OCI-LY1 (cell line): ENCODE data around the gene LCNL1.

ENCODE experiments used
- H2AFZ ChIP-seq: fragments of 200-600 bp; sonication (generic), shearing (Covaris generic); 2 replicates; pipeline ENCODE4 v1.6.0; 2014; ENCODE audit warnings: antibody characterized with exemption, mild to moderate bottlenecking, low read length
- H3F3A ChIP-seq: fragments of 200-600 bp; sonication (generic), shearing (Covaris generic); 2 replicates; pipeline ENCODE4 v1.6.0; 2014; ENCODE audit warnings: mild to moderate bottlenecking, antibody characterized with exemption, low read length, moderate library complexity; ENCODE audit not compliant: insufficient read depth
- H3K27ac ChIP-seq: fragments of 200-600 bp; sonication (generic); 2 replicates; pipeline ENCODE4 v1.5.1; 2014; ENCODE audit warnings: low read length, mixed run types, mild to moderate bottlenecking, low read depth; ENCODE audit not compliant: poor library complexity, severe bottlenecking
- H3K27me3 ChIP-seq: fragments of 200-600 bp; sonication (generic); 2 replicates; pipeline ENCODE4 v1.6.0; 2014; ENCODE audit warnings: antibody characterized with exemption, mild to moderate bottlenecking, low read length, moderate library complexity; ENCODE audit not compliant: insufficient read depth
- H3K36me3 ChIP-seq: fragments of 200-600 bp; sonication (generic); 2 replicates; pipeline ENCODE4 v1.6.1; 2014; ENCODE audit warnings: mild to moderate bottlenecking, antibody characterized with exemption, low read length, moderate library complexity, mixed read lengths; ENCODE audit not compliant: insufficient read depth
- H3K4me1 ChIP-seq: fragments of 200-600 bp; sonication (generic); 2 replicates; pipeline ENCODE4 v1.5.1; 2014; ENCODE audit warnings: mild to moderate bottlenecking, low read length, moderate library complexity; ENCODE audit not compliant: insufficient read depth, severe bottlenecking
- H3K4me2 ChIP-seq: fragments of 200-600 bp; sonication (generic), shearing (Covaris generic); 2 replicates; pipeline ENCODE4 v1.6.1; 2014; ENCODE audit warnings: low read length
- H3K4me3 ChIP-seq: fragments of 200-600 bp; sonication (generic); 2 replicates; pipeline ENCODE4 v1.5.1; 2014; ENCODE audit warnings: low read length, low read depth, mild to moderate bottlenecking, mixed read lengths; ENCODE audit not compliant: poor library complexity, severe bottlenecking
- H3K79me2 ChIP-seq: fragments of 200-600 bp; shearing (Covaris generic); 2 replicates; pipeline ENCODE4 v1.6.1; 2016; ENCODE audit warnings: mixed run types, low read length, mixed read lengths; ENCODE audit not compliant: insufficient read depth
- H3K9ac ChIP-seq: fragments of 200-600 bp; sonication (generic), shearing (Covaris generic); 2 replicates; pipeline ENCODE4 v1.6.1; 2014; ENCODE audit warnings: mild to moderate bottlenecking, low read length, mixed read lengths
- H3K9me2 ChIP-seq: fragments of 200-600 bp; sonication (generic), shearing (Covaris generic); 2 replicates; pipeline ENCODE4 v1.6.1; 2014; ENCODE audit warnings: low read depth, mild to moderate bottlenecking, low read length, mixed read lengths
- H3K9me3 ChIP-seq: fragments of 200-600 bp; shearing (Covaris generic); 2 replicates; pipeline ENCODE4 v1.6.1; 2014; ENCODE audit warnings: low read length, mixed read lengths
- H4K20me1 ChIP-seq: fragments of 200-600 bp; sonication (generic), shearing (Covaris generic); 2 replicates; pipeline ENCODE4 v1.6.0; 2016; ENCODE audit warnings: mild to moderate bottlenecking, low read length; ENCODE audit not compliant: insufficient read depth
- EZH2 ChIP-seq: fragments of 200-600 bp; sonication (generic), shearing (Covaris generic); IDR thresholded peaks from 2 replicates; pipeline ENCODE4 v1.8.0; 2017; ENCODE audit warnings: borderline replicate concordance, mixed run types, mild to moderate bottlenecking, antibody characterized with exemption, low read length, moderate library complexity, mixed read lengths
- TF ChIP-seq, protein P1 (sequence below): fragments of 200-600 bp; sonication (generic), shearing (Covaris generic); IDR thresholded peaks from 2 replicates; pipeline ENCODE4 v1.5.1; 2017; ENCODE audit warnings: mild to moderate bottlenecking, antibody characterized with exemption, low read length, moderate library complexity, mixed read lengths

LCNL1 gene

DNA sequence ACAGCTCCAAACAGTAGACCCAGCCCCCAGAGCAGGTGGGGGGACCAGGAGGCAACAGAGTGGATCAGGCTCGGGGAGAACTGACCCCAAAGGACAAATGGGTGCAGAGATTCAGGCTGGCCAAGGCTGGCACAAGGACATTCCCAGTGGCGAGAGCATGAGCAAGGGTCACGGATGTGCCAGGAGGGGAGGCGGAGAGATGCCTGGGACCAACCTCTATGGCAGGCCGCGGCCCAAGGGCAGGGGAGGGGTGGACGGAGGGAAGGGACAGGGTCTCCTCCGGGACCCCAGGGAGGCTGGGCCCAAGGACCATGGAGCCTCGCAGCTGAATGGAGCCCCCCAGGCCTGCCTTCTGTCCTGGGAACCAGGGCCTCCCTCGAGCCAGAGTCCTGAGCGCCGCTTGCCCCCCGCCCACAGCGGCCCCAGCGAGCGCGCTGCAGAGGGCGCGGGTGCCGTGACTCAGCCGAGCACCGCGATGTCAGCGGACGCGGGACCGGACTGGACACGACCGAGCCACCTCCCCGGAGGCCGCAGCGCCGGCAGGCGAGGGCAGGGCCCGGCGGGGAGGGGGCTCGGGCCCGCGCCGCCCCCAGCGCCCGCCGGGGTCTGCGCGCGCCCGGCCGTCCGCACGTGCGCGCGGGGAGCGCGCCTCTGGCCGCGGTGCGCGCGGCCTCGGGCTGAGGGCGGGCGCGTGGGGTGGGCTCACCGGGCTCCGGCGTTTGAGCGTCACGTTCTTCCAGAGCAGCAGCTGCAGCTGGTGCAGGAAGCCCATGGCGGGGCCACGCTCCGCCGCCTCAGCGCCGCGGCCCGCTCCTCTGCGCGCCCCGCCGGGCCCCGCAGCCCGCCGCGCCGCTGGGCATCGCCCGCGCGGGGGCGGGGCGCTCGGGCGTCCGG, 44.8 kb downstream of the LCNL1 start, which contains the start of gene ABCA2:
ABCA2 (minus strand) TSS at position 869 of the 894 bp plus-strand sequence; CDS start at position 772, 97 bp downstream.
- H4K20me1 ChIP-seq: no peaks in the 10 kb centered on the region
- H3K27ac ChIP-seq: no peak within 1 kb of the TSS
- H3K36me3 ChIP-seq: no peaks in the 10 kb centered on the region
- no peaks in the 10 kb centered on the region for H3K9me2 ChIP-seq
- H3F3A ChIP-seq: no peaks in the 10 kb centered on the region
- peaks cover 17% of the 10 kb centered on the region for H3K27me3 ChIP-seq
- peak within 1 kb of the TSS; percentile 63 for H3K4me3 ChIP-seq
- H3K9ac ChIP-seq: peak within 1 kb of the TSS; percentile 59
- no peak for TF ChIP-seq EZH2
- TF ChIP-seq, protein P1, sequence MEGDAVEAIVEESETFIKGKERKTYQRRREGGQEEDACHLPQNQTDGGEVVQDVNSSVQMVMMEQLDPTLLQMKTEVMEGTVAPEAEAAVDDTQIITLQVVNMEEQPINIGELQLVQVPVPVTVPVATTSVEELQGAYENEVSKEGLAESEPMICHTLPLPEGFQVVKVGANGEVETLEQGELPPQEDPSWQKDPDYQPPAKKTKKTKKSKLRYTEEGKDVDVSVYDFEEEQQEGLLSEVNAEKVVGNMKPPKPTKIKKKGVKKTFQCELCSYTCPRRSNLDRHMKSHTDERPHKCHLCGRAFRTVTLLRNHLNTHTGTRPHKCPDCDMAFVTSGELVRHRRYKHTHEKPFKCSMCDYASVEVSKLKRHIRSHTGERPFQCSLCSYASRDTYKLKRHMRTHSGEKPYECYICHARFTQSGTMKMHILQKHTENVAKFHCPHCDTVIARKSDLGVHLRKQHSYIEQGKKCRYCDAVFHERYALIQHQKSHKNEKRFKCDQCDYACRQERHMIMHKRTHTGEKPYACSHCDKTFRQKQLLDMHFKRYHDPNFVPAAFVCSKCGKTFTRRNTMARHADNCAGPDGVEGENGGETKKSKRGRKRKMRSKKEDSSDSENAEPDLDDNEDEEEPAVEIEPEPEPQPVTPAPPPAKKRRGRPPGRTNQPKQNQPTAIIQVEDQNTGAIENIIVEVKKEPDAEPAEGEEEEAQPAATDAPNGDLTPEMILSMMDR: no peak
- H3K9me3 ChIP-seq: no peaks in the 10 kb centered on the region
- no peaks in the 10 kb centered on the region for H3K79me2 ChIP-seq
- H3K4me2 ChIP-seq: peak within 1 kb of the TSS; percentile 99
- no peak within 1 kb of the TSS for H2AFZ ChIP-seq
- peaks cover 20% of the 10 kb centered on the region for H3K4me1 ChIP-seq

DNA sequence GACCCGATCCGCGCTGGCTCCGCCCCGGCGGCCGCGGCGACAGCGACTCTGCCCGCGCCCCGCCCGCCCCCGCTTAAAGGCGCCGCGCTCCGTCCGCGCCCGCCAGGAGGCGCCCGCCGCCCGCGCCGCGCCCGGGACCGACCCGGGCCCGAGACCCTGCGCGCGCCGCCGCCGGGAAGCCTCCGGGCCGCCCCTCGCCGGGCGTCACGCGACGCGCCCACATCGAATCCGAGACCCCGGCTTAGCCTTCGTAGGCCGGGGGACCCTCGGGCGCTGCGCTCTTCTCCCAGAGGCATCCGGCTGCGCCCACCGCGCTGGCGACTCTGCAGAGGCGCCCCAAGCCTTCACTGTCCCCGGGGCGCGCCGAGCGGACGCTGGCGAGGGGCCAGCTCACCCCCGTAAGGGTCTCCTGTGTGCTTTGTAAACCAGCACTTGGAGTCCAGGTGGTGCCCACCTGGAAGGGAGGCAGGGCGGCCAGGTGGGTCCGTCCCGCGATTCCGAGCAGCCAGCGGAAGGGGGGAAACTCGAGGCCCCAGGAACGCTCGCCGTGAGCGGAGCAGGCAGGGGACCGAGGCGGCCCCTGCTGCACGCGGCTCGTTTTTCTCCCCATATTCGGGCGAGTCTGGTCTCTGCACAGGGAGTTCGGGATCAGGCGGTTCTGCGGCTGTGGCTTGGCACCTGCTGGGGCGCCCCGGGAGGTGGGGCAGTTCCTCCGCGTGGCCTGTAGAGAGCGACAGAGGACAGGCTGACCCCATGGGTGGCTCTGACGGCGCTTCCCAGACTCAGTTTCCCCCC, 45.7 kb downstream of the LCNL1 start:
- Histone ChIP-seq H3K4me1 (peaks cover 20% of the 10 kb centered on the region), H3K27me3 (peaks cover 17% of the 10 kb centered on the region), H3K9me3 (no peaks in the 10 kb centered on the region), H3K79me2 (no peaks in the 10 kb centered on the region), H3K9ac (peak overlapping the region; percentile 59), H3K9me2 (no peaks in the 10 kb centered on the region), H3K36me3 (no peaks in the 10 kb centered on the region), H3F3A (no peaks in the 10 kb centered on the region), H3K27ac (no peak overlapping the region), H3K4me2 (peak overlapping the region; percentile 99), H3K4me3 (peak overlapping the region; percentile 63), H2AFZ (no peak overlapping the region), H4K20me1 (no peaks in the 10 kb centered on the region)
- TF ChIP-seq, protein P1: peak; percentile 27; the same call in 1 of the 2 replicates
- TF ChIP-seq EZH2: no peak

DNA sequence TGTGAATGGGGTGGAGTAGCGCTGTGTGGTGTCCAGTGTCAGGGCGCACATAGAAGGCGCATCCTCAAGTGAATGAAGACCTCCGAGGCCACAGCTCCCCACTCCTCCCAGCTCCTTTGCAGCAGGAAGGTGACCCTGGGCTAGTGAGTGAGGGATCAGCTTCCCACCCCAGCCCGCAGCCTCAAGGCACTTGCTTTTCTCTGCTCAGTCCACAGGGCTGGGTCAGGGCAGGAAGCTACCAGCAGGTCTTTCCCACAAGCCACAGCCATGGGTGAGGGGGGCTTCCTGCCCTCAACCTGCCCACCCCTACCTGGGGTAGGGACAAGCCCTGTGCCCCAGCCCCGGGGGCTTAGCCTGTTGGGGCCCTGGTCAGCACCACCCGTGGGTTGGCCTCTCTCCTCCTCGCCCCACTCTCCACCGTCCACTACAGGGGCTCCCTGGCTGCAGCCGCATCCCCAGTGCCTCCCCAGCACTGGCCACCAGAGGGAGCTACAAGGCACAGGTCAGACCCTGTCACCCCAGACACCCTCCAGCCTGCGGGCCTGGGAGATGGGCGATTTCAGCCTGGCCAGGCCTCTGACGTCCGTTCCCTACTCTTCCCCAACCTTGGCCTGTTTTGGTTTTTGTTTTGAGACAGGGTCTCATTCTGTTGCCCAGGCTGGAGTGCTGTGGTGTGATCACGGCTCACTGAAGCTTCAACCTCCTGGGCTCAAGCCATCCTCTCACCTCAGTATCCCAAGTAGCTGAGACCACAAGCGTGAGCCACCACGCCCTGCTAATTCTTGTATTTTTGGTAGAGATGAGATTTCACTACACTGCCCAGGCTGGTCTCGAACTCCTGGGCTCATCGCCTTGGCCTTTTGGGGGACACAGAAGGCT, 46.5 kb downstream of the LCNL1 start:
- H3K79me2 ChIP-seq: no peaks in the 10 kb centered on the region
- no peaks in the 10 kb centered on the region for H3K9me3 ChIP-seq
- peaks cover 20% of the 10 kb centered on the region for H3K4me1 ChIP-seq
- peak overlapping the region; percentile 63 for H3K4me3 ChIP-seq
- H3K9me2 ChIP-seq: no peaks in the 10 kb centered on the region
- no peak overlapping the region for H3K9ac ChIP-seq
- no peaks in the 10 kb centered on the region for H3K36me3 ChIP-seq
- peak overlapping the region; percentile 99 for H3K4me2 ChIP-seq
- H3K27me3 ChIP-seq: peaks cover 17% of the 10 kb centered on the region
- TF ChIP-seq EZH2: no peak
- TF ChIP-seq, protein P1: peak; percentile 84
- no peaks in the 10 kb centered on the region for H3F3A ChIP-seq
- H4K20me1 ChIP-seq: no peaks in the 10 kb centered on the region
- H3K27ac ChIP-seq: no peak overlapping the region
- no peak overlapping the region for H2AFZ ChIP-seq
